Measurements from ENCODE around the gene USP10.

Gene USP10

DNA sequence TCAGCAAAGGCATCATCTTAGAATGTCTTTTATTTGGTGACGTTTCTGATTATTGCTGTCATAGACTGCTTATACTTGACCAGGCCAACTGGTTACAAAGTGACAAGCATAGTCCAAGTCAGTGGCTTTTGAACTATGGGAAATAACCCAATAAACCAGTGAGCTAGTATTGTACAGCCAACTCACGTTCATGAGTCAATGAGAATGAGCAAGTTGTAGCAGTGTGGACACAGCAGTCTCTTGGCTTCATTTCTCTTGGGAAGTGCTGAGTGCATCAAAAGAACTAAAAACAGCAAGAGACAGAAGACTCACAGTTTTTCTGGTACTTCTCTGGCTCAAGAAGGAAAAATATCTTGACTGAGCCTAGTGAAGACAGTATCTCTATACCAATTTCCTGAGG, 83.0 kb downstream of the USP10 start:
- TF ChIP-seq, protein P1, sequence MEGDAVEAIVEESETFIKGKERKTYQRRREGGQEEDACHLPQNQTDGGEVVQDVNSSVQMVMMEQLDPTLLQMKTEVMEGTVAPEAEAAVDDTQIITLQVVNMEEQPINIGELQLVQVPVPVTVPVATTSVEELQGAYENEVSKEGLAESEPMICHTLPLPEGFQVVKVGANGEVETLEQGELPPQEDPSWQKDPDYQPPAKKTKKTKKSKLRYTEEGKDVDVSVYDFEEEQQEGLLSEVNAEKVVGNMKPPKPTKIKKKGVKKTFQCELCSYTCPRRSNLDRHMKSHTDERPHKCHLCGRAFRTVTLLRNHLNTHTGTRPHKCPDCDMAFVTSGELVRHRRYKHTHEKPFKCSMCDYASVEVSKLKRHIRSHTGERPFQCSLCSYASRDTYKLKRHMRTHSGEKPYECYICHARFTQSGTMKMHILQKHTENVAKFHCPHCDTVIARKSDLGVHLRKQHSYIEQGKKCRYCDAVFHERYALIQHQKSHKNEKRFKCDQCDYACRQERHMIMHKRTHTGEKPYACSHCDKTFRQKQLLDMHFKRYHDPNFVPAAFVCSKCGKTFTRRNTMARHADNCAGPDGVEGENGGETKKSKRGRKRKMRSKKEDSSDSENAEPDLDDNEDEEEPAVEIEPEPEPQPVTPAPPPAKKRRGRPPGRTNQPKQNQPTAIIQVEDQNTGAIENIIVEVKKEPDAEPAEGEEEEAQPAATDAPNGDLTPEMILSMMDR (IDR thresholded peaks at IDR 0.05; ENCODE audit: extremely low read depth, insufficient read depth, missing control alignments), result no peak
- DNase-seq (ENCODE audit: low spot score), result no peak
- in situ Hi-C loops (cut with MboI; ENCODE audit: low pct_unique_long_range_greater_than_20kb, low sequenced_read_pairs, unreplicated experiment), result no loop called here

DNA sequence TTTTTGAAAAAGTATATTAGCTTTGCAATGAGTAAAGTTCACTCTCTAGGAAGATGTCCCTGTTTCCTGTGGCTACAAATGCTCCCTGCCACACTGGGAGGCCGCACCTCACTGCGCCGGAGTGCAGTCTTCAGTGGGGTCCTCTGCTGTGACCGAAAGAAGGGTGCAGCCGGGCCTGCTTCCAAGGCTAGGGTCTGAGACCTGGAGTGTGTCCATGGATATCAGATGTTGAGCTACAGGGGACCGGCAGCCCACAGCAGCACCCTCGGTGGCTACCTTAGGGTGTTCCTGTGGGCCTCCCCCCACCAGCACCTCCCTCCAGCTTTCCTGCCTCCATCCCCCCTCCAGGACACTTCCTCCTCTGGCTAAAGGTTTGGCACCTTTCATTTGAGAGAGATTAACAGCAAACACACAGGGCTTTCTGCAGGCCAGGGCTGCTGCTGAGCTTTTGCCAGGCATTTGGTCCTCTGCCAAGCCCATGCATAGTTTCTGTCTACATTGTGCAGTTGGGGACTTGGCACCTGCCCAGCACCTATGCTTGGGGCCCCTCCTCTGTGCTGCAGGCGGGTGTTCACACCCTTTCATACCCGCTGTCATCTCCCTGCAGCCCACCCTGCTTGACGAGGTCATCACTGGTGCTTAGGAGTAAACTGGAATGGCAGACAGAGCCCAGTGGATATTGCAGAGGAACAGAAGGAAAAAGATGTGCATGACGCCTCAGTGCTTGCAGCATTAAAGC, 86.2 kb downstream of the USP10 start:
- DNase-seq (ENCODE audit: low spot score), result no peak
- in situ Hi-C loops (cut with MboI; ENCODE audit: low pct_unique_long_range_greater_than_20kb, low sequenced_read_pairs, unreplicated experiment), result no loop called here

GRCh38 chr16:84786605-84787262, 86.9 kb downstream of the USP10 start:
- in situ Hi-C loops (cut with MboI; ENCODE audit: low pct_unique_long_range_greater_than_20kb, low sequenced_read_pairs, unreplicated experiment), result no loop called here
- no peak for DNase-seq (ENCODE audit: low spot score)
- TF ChIP-seq, protein P1 (IDR thresholded peaks at IDR 0.05; ENCODE audit: extremely low read depth, insufficient read depth, missing control alignments), result no peak

More for the DNA sequence above, 86.2 kb downstream of the USP10 start:
- TF ChIP-seq, protein P1 (IDR thresholded peaks at IDR 0.05; ENCODE audit: extremely low read depth, insufficient read depth, missing control alignments), result no peak

- in situ Hi-C loops (cut with MboI; ENCODE audit: low pct_unique_long_range_greater_than_20kb, low sequenced_read_pairs, unreplicated experiment), result no loop called here
- DNase-seq (ENCODE audit: low spot score), result no peak
- TF ChIP-seq, protein P1 (IDR thresholded peaks at IDR 0.05; ENCODE audit: extremely low read depth, insufficient read depth, missing control alignments), result no peak
Measured at GRCh38 chr16:84787263-84787622, 87.4 kb downstream of the USP10 start.

GRCh38 chr16:84788920-84789391, 89.2 kb downstream of the USP10 start:
- DNase-seq (ENCODE audit: low spot score), result no peak
- TF ChIP-seq, protein P1 (IDR thresholded peaks at IDR 0.05; ENCODE audit: extremely low read depth, insufficient read depth, missing control alignments), result no peak

GRCh38 chr16:84789431-84789830, 89.6 kb downstream of the USP10 start:
- TF ChIP-seq, protein P1 (IDR thresholded peaks at IDR 0.05; ENCODE audit: extremely low read depth, insufficient read depth, missing control alignments), result no peak
- no peak for DNase-seq (ENCODE audit: low spot score)
- in situ Hi-C loops (cut with MboI; ENCODE audit: low pct_unique_long_range_greater_than_20kb, low sequenced_read_pairs, unreplicated experiment), result no loop called here

More at GRCh38 chr16:84788920-84789391, 89.2 kb downstream of the USP10 start:
- in situ Hi-C loops (cut with MboI; ENCODE audit: low pct_unique_long_range_greater_than_20kb, low sequenced_read_pairs, unreplicated experiment), result no loop called here

All from GM13977 (cell line).